ENCODE data around the gene CNOT11. TPM values are rescaled to one million over a fixed set of nuclear protein-coding genes. Genes with fewer than 3 reads are reported as not detected.

CNOT11 gene
- total RNA-seq, 2 experiments from 2014 or later, result 56.7 to 59.7 TPM

DNA sequence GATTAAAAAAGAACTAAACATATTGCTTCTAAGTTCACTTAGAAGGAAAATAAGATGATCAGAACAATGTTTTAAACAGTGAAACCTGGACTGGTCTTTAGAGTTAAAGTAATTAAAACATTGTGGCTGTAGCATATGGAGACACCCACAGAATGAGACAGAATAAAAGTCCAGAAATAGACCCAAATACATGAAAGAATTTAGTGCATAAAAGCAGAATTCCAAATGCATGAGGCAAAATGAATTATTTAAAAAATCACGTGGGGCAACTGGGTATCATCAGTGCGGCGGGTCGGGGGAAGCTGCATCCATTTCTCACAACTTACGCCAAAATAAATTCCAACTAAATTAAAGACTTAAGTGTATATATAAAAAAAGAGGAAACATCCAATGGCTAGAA is 43.7 kb downstream of the CNOT11 start:
- no peaks in the 10 kb centered on the region for H3K27me3 Mint-ChIP-seq
- no peak overlapping the region for H3K4me3 Mint-ChIP-seq
- no peak overlapping the region for H3K27ac Mint-ChIP-seq
- intact Hi-C loops (cut with micrococcal nuclease), result no loop called here
- H3K4me1 Mint-ChIP-seq (ENCODE audit: low read depth), result peaks cover 50% of the 10 kb centered on the region
- ATAC-seq, result no peak
- DNase-seq, result no peak
- TF ChIP-seq, protein P1, sequence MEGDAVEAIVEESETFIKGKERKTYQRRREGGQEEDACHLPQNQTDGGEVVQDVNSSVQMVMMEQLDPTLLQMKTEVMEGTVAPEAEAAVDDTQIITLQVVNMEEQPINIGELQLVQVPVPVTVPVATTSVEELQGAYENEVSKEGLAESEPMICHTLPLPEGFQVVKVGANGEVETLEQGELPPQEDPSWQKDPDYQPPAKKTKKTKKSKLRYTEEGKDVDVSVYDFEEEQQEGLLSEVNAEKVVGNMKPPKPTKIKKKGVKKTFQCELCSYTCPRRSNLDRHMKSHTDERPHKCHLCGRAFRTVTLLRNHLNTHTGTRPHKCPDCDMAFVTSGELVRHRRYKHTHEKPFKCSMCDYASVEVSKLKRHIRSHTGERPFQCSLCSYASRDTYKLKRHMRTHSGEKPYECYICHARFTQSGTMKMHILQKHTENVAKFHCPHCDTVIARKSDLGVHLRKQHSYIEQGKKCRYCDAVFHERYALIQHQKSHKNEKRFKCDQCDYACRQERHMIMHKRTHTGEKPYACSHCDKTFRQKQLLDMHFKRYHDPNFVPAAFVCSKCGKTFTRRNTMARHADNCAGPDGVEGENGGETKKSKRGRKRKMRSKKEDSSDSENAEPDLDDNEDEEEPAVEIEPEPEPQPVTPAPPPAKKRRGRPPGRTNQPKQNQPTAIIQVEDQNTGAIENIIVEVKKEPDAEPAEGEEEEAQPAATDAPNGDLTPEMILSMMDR (IDR thresholded peaks at IDR 0.05), result no peak
- POLR2A ChIA-PET, result interaction anchor here (1.0 kb wide), 1 partner anchor 9 kb away, joined by 5 read pairs; no protein-coding TSS in a partner anchor
- peaks cover 31% of the 10 kb centered on the region for H3K36me3 Mint-ChIP-seq (ENCODE audit: low read depth)
- CTCF ChIA-PET, result interaction anchor here (1.0 to 1.3 kb wide), 2 partner anchors 10 to 46 kb away, joined by 3 to 7 read pairs; no protein-coding TSS in a partner anchor
- H3K9me3 Mint-ChIP-seq, result no peaks in the 10 kb centered on the region

DNA sequence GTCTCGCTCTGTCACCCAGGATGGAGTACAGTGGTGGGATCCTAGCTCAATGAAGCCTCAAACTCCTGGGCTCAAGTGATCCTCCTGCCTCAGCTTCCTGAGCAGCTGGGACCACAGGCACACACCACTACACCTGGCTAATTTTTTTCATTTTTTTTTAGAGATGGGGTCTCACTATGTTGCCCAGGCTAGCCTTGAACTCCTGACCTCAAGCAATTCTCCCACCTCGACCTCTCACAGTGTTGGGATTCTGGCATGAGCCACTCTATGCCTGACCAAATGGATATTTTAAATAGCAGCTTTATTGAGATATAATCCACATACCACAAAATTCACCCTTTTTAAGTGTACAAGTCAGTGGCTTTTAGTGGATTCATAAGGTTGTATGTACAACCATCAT is 44.7 kb downstream of the CNOT11 start:
- H3K9me3 Mint-ChIP-seq, result no peaks in the 10 kb centered on the region
- H3K4me3 Mint-ChIP-seq, result no peak overlapping the region
- CTCF ChIA-PET, result interaction anchor here (0.9 to 3.5 kb wide), 3 partner anchors 11 to 92 kb away, joined by 3 to 12 read pairs (median 7); no protein-coding TSS in a partner anchor
- no peak for ATAC-seq
- peaks cover 35% of the 10 kb centered on the region for H3K36me3 Mint-ChIP-seq (ENCODE audit: low read depth)
- TF ChIP-seq, protein P1 (IDR thresholded peaks at IDR 0.05), result no peak
- peak overlapping the region; percentile 7 for H3K27ac Mint-ChIP-seq
- POLR2A ChIA-PET, result interaction anchor here (1.0 to 1.2 kb wide), 2 partner anchors 8 to 35 kb away, joined by 3 to 5 read pairs; no protein-coding TSS in a partner anchor
- peaks cover 55% of the 10 kb centered on the region for H3K4me1 Mint-ChIP-seq (ENCODE audit: low read depth)
- intact Hi-C loops (cut with micrococcal nuclease), result no loop called here
- no peaks in the 10 kb centered on the region for H3K27me3 Mint-ChIP-seq
- no peak for DNase-seq

DNA sequence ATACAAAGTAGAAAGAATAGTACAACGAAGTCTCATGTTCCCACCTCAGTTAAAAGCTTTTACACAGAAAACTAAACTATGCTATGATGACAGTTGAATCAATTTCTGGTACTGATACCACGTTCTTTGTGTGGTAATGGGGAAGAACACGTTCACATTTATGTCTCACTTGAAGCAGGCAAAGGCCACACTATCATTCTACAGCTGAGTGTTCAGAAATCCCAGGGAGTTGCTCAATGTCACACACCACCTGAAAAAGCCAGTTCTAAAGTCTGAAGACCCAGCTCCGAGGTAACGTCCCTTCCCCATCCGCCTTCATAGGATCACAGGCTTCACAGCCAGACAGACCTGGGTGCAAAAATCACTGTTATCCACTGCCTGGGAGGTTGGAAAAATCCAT is 46.9 kb downstream of the CNOT11 start:
- POLR2A ChIA-PET, result interaction anchor here (1.2 kb wide), 1 partner anchor 9 kb away, joined by 8 read pairs; the partner anchor contains the start of gene RNF149
- intact Hi-C loops (cut with micrococcal nuclease), result no loop called here
- no peak for DNase-seq
- Mint-ChIP-seq H3K4me1 (ENCODE audit: low read depth) (peaks cover 72% of the 10 kb centered on the region), H3K27ac (peak overlapping the region; percentile 3), H3K9me3 (no peaks in the 10 kb centered on the region), H3K36me3 (ENCODE audit: low read depth) (peaks cover 36% of the 10 kb centered on the region), H3K27me3 (no peaks in the 10 kb centered on the region), H3K4me3 (no peak overlapping the region)
- CTCF ChIA-PET, result interaction anchor here (0.9 to 3.5 kb wide), 6 partner anchors 9 to 88 kb away, joined by 3 to 12 read pairs (median 4); partner anchors contain the start of genes CNOT11, CREG2 and RNF149
- peak; percentile 37 for ATAC-seq
- TF ChIP-seq, protein P1 (IDR thresholded peaks at IDR 0.05), result no peak

DNA sequence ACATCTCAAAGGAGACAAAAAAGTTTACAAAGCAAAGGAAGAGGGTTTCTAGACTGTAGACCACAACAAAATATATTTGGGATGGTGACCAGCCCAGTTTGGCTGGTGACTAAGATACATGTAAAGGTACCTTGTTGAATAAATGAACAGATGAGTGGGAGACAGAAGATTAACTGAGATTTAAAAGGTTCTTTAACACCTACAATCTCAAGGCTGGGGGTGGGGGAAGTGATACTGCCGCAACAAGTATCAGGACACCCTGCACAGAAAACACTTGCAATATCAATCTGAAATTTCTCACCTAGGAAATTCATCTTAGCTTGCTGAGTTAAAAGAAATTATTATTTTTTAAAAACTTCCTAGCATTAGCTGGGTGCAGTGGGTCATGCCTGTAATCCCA is 47.5 kb downstream of the CNOT11 start:
- Mint-ChIP-seq H3K27me3 (no peaks in the 10 kb centered on the region), H3K9me3 (no peaks in the 10 kb centered on the region), H3K4me3 (no peak overlapping the region), H3K36me3 (ENCODE audit: low read depth) (peaks cover 36% of the 10 kb centered on the region), H3K27ac (peak overlapping the region; percentile 3), H3K4me1 (ENCODE audit: low read depth) (peaks cover 76% of the 10 kb centered on the region)
- ATAC-seq (no peak), DNase-seq (peak; percentile 54)
- intact Hi-C loops (cut with micrococcal nuclease), result no loop called here
- ChIA-PET CTCF (interaction anchor here (1.0 to 3.5 kb wide), 5 partner anchors 17 to 87 kb away, joined by 3 to 12 read pairs (median 4); partner anchors contain the start of genes CNOT11 and CREG2), POLR2A (interaction anchor here (0.7 to 1.2 kb wide), 2 partner anchors 8 to 25 kb away, joined by 3 to 8 read pairs; partner anchors contain the start of gene RNF149)
- TF ChIP-seq, protein P1 (IDR thresholded peaks at IDR 0.05), result no peak

DNA sequence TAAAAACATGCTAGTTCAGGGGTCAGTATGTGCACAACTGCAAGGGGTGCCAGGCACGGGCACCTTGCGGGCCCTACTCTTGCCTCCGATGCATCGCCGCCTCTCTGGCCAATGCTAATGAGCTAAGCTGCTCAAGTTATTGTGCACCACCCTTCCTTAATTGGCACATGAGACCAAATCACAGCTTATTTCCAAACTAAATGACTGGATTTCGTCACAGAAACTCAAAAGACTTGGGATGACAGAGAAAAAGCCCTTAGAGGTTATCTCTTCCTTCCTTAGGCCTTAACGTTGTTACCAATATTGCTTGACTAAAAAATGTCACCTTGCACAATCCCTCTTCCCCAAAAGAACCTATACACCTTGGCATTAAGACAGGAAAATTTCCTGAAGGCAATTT is 48.1 kb downstream of the CNOT11 start:
- CTCF ChIA-PET, result interaction anchor here (1.1 to 3.5 kb wide), 4 partner anchors 18 to 95 kb away, joined by 3 to 12 read pairs (median 5); partner anchors contain the start of gene CREG2
- TF ChIP-seq, protein P1 (IDR thresholded peaks at IDR 0.05), result no peak
- Mint-ChIP-seq H3K36me3 (ENCODE audit: low read depth) (peaks cover 43% of the 10 kb centered on the region), H3K4me3 (no peak overlapping the region), H3K9me3 (no peaks in the 10 kb centered on the region), H3K4me1 (ENCODE audit: low read depth) (peaks cover 80% of the 10 kb centered on the region), H3K27ac (no peak overlapping the region), H3K27me3 (no peaks in the 10 kb centered on the region)
- no peak for ATAC-seq
- intact Hi-C loops (cut with micrococcal nuclease), result no loop called here
- no peak for DNase-seq
- POLR2A ChIA-PET, result interaction anchor here (0.7 kb wide), 1 partner anchor 26 kb away, joined by 3 read pairs; no protein-coding TSS in a partner anchor
